NCI-H748 (cell line): Measurements from ENCODE around the gene CAMK1G.

Source experiments
- DNase-seq: peaks from one replicate; lab custom pipeline; 2025; ENCODE audit not compliant: unreplicated experiment; lab: John Stamatoyannopoulos, UW

Gene CAMK1G

GRCh38 chr1:209618291-209618690, 34.8 kb downstream of the CAMK1G start:
- no peak for DNase-seq

GRCh38 chr1:209618756-209619420, 35.4 kb downstream of the CAMK1G start:
- DNase-seq, result no peak

GRCh38 chr1:209619696-209620486, 36.4 kb downstream of the CAMK1G start:
- no peak for DNase-seq

GRCh38 chr1:209620487-209620884, 37.0 kb downstream of the CAMK1G start:
- no peak for DNase-seq

- DNase-seq, result no peak
These were observed 37.8 kb downstream of the CAMK1G start for GRCh38 chr1:209621286-209621685.

GRCh38 chr1:209621741-209622655, 38.5 kb downstream of the CAMK1G start:
- DNase-seq, result no peak

- peak; percentile 4 for DNase-seq
These were observed 39.6 kb downstream of the CAMK1G start for GRCh38 chr1:209622841-209623829.

GRCh38 chr1:209624558-209625549, 41.3 kb downstream of the CAMK1G start:
- DNase-seq, result no peak

- DNase-seq, result no peak
These were observed 42.3 kb downstream of the CAMK1G start for GRCh38 chr1:209625791-209626285.

- DNase-seq, result no peak
These were observed 43.0 kb downstream of the CAMK1G start for GRCh38 chr1:209626346-209627026.

GRCh38 chr1:209627027-209627731, 43.7 kb downstream of the CAMK1G start:
- DNase-seq, result no peak

GRCh38 chr1:209627732-209628196, 44.2 kb downstream of the CAMK1G start:
- DNase-seq, result peak; percentile 61

GRCh38 chr1:209628618-209629299, 45.2 kb downstream of the CAMK1G start:
- no peak for DNase-seq

GRCh38 chr1:209629621-209630382, 46.3 kb downstream of the CAMK1G start:
- DNase-seq, result no peak

GRCh38 chr1:209630383-209631225, 47.1 kb downstream of the CAMK1G start:
- DNase-seq, result no peak
